CD8-positive, alpha-beta memory T cell (primary cell): ENCODE data around the gene OR6S1. TPM values are rescaled to one million over a fixed set of nuclear protein-coding genes. Genes with fewer than 3 reads are reported as not detected.

Experiments
- CTCF ChIA-PET: fragments of 350-600 bp; sonication (Branson Sonifier 250); formaldehyde crosslinking; loops from one replicate; lab custom pipeline; 2021; ENCODE audit warnings: antibody characterized with exemption; lab: Charles Lee
- POLR2A ChIA-PET: fragments of 350-600 bp; sonication (Branson Sonifier 250); formaldehyde crosslinking; loops from one replicate; lab custom pipeline; 2021; ENCODE audit warnings: antibody characterized with exemption; lab: Charles Lee
- DNase-seq, 5 donors: peaks; one replicate each; pipeline versions ENCODE4 v3.0.0 to v3.0.0-alpha.2; 2020 to 2022; ENCODE audit warnings: mixed read lengths in 1 of 5
- H3K27ac ChIP-seq: one replicate; pipeline ENCODE4 v1.7.0; 2013; ENCODE audit warnings: low read depth, mild to moderate bottlenecking, low read length, moderate library complexity
- H3K27me3 ChIP-seq: 2 replicates; pipeline ENCODE4 v1.7.0; 2013; ENCODE audit warnings: low read length, mild to moderate bottlenecking; ENCODE audit not compliant: insufficient read depth, poor library complexity, severe bottlenecking
- H3K36me3 ChIP-seq: 2 replicates; pipeline ENCODE4 v1.7.0; 2013; ENCODE audit warnings: mild to moderate bottlenecking, low read length, moderate library complexity; ENCODE audit not compliant: insufficient read depth
- H3K4me1 ChIP-seq: 2 replicates; pipeline ENCODE4 v1.7.0; 2013; ENCODE audit warnings: mild to moderate bottlenecking, low read length, moderate library complexity; ENCODE audit not compliant: insufficient read depth
- H3K4me3 ChIP-seq: 2 replicates; pipeline ENCODE4 v1.7.0; 2013; ENCODE audit warnings: mild to moderate bottlenecking, low read length
- H3K9me3 ChIP-seq: 2 replicates; pipeline ENCODE4 v1.7.0; 2013; ENCODE audit warnings: mild to moderate bottlenecking, low read length
- H3K27ac Mint-ChIP-seq, 8 donors: one replicate each; pipeline ENCODE4 v1.8.0; 2020 to 2021; ENCODE audit warnings: mixed read lengths in 8 of 8, mild to moderate bottlenecking in 6 of 8, inconsistent platforms in 3 of 8, moderate library complexity in 3 of 8
- H3K27me3 Mint-ChIP-seq, 2 donors: one replicate each; pipeline ENCODE4 v1.8.0; 2020 to 2021; ENCODE audit warnings: mixed read lengths in 2 of 2, mild to moderate bottlenecking in 1 of 2, moderate library complexity in 1 of 2
- H3K36me3 Mint-ChIP-seq, 3 donors: one replicate each; pipeline ENCODE4 v1.8.0; 2020 to 2021; ENCODE audit warnings: mixed read lengths in 3 of 3, inconsistent platforms in 1 of 3, mild to moderate bottlenecking in 1 of 3
- H3K4me1 Mint-ChIP-seq, 3 donors: one replicate each; pipeline ENCODE4 v1.8.0; 2020 to 2021; ENCODE audit warnings: mixed read lengths in 3 of 3, inconsistent platforms in 1 of 3, mild to moderate bottlenecking in 1 of 3
- H3K4me3 Mint-ChIP-seq, 7 donors: one replicate each; pipeline ENCODE4 v1.8.0; 2020 to 2021; ENCODE audit warnings: mixed read lengths in 7 of 7, mild to moderate bottlenecking in 6 of 7, moderate library complexity in 4 of 7, inconsistent platforms in 2 of 7
- H3K9me3 Mint-ChIP-seq, 5 donors: one replicate each; pipeline ENCODE4 v1.8.0; 2020 to 2022; ENCODE audit warnings: mixed read lengths in 5 of 5, mild to moderate bottlenecking in 3 of 5, moderate library complexity in 2 of 5, inconsistent platforms in 1 of 5
- polyA plus RNA-seq: library from polyadenylated mRNA; unstranded; fragments of 300-500 nt; fragmentation: Illumina TruSeq; gene quantifications from one replicate; pipeline ENCODE4 v1.2.3, GENCODE V29; 2021
- total RNA-seq, 2 experiments: library from RNA; stranded (reverse); gene quantifications; one replicate each; pipeline ENCODE4 v1.2.3, GENCODE V29; 2021

OR6S1 gene
- total and polyA plus RNA-seq, 3 experiments from 2014 or later, result not detected

DNA sequence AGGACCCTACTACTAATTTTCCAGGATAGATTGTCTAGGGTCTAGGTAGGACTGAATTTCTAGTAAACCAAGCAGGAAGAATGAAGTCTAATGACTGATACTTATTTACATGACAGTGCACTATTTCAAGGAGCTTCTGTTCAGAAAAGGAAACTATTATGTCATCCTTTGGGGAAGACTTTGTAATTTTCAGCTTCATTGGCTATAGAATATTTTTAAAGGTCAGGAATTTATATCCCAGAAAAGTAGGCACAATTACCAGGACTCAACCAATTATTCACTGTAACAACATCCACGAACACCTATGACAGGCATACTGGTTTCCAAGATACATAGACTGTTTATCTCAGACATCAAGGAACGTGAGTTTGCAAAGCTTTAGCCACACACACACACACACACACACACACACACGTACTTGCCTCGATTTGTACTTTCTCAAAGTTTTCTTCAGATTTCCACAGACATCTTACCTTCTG lies 23.2 kb downstream of the OR6S1 start:
- no peak for DNase-seq
- peak overlapping the region in 1 of 7 donors; percentile 12 for H3K4me3 Mint-ChIP-seq
- H3K4me1 Mint-ChIP-seq, result peaks cover 9 to 26% (median 23%) of the 10 kb centered on the region in 3 donors
- H3K9me3 ChIP-seq, result no peaks in the 10 kb centered on the region
- H3K9me3 Mint-ChIP-seq, result no peaks in the 10 kb centered on the region
- no peaks in the 10 kb centered on the region for H3K36me3 ChIP-seq
- peak overlapping the region in 1 of 8 donors; percentile 40 for H3K27ac Mint-ChIP-seq
- H3K27me3 ChIP-seq, result no peaks in the 10 kb centered on the region
- H3K4me1 ChIP-seq, result peaks cover 18% of the 10 kb centered on the region
- H3K36me3 Mint-ChIP-seq, result no peaks in the 10 kb centered on the region
- ChIA-PET POLR2A (no interaction called here), CTCF (no interaction called here)
- peaks cover 3 to 20% of the 10 kb centered on the region in 2 donors for H3K27me3 Mint-ChIP-seq
- H3K27ac ChIP-seq, result no peak overlapping the region
- no peak overlapping the region for H3K4me3 ChIP-seq

DNA sequence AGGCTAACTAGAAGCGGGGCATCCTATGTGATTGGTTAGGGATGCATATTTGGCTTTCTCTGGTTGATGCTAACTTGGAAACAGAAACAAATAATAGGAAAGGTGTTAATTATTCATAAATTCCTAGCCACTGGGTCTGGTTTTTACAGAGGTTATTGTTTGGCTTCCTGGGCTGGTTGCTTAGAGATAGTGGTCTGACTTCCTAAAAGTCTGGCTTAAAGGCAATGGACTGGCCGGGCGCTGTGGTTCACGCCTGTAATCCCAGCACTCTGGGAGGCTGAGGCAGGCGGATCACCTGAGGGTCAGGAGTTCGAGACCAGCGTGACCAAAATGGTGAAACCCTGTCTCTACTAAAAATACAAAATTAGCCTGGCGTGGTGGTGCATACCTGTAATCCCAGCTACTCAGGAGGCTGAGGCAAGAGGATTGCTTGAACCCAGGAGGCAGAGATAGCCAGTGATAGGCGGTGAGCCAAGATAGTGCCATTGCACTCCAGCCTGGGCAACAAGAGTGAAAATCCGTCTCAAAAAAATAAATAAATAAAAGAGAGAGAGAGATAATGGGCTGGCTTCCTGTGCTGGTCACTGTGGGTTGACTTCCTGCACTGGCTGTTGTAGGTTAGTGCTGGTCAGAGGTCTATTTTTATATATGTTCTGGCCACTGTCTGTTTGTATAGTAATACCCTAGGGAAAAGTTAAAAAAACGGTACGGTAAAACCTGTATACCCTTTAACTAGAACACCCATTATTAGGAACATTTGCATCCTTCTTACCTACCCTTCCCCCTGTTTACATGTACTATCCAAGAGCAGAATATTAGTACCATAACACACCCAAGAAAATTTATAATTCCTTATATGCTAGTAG lies 24.1 kb downstream of the OR6S1 start:
- no peaks in the 10 kb centered on the region for H3K36me3 Mint-ChIP-seq
- POLR2A ChIA-PET, result no interaction called here
- peaks cover 3 to 16% of the 10 kb centered on the region in 2 donors for H3K27me3 Mint-ChIP-seq
- Histone ChIP-seq H3K4me3 (no peak overlapping the region), H3K27me3 (no peaks in the 10 kb centered on the region), H3K4me1 (peaks cover 15% of the 10 kb centered on the region), H3K9me3 (no peaks in the 10 kb centered on the region), H3K27ac (no peak overlapping the region), H3K36me3 (no peaks in the 10 kb centered on the region)
- no peaks in the 10 kb centered on the region for H3K9me3 Mint-ChIP-seq
- CTCF ChIA-PET, result no interaction called here
- peak overlapping the region in 3 of 7 donors; percentile 12 to 35 (median 28) for H3K4me3 Mint-ChIP-seq
- no peak for DNase-seq
- H3K4me1 Mint-ChIP-seq, result peaks cover 0 to 19% (median 14%) of the 10 kb centered on the region in 3 donors
- peak overlapping the region in 2 of 8 donors; percentile 4 to 40 for H3K27ac Mint-ChIP-seq

DNA sequence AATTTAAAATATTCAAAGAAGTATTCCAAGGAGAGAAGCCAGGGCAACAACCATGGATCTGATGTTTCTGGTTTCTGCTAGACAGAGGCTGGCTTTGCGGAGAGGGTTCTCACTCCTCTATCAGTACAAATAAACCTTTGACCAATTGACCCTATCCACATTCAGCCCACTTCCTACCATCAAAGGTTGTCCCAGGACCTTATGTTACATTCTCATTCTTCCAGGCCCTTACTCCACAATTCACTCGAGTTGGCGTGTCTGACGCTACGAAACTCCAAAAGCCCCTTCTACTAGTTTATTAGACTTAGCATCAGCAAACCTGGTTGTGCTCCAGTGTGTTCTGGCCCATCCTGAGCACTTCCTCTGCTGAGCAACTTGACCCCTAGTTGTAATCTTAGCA lies 25.5 kb downstream of the OR6S1 start:
- H3K4me1 Mint-ChIP-seq, result peaks cover 0 to 19% (median 12%) of the 10 kb centered on the region in 3 donors
- POLR2A ChIA-PET, result no interaction called here
- no peaks in the 10 kb centered on the region for H3K27me3 ChIP-seq
- DNase-seq, result no peak
- peaks cover 23% of the 10 kb centered on the region for H3K4me1 ChIP-seq
- peak overlapping the region in 1 of 7 donors; percentile 38 for H3K4me3 Mint-ChIP-seq
- H3K9me3 ChIP-seq, result no peaks in the 10 kb centered on the region
- peaks cover 3 to 8% of the 10 kb centered on the region in 2 donors for H3K27me3 Mint-ChIP-seq
- no peak overlapping the region for H3K27ac ChIP-seq
- no peaks in the 10 kb centered on the region for H3K36me3 Mint-ChIP-seq
- no peak overlapping the region for H3K4me3 ChIP-seq
- no peaks in the 10 kb centered on the region for H3K9me3 Mint-ChIP-seq
- CTCF ChIA-PET, result no interaction called here
- H3K36me3 ChIP-seq, result no peaks in the 10 kb centered on the region
- no peak overlapping the region for H3K27ac Mint-ChIP-seq

DNA sequence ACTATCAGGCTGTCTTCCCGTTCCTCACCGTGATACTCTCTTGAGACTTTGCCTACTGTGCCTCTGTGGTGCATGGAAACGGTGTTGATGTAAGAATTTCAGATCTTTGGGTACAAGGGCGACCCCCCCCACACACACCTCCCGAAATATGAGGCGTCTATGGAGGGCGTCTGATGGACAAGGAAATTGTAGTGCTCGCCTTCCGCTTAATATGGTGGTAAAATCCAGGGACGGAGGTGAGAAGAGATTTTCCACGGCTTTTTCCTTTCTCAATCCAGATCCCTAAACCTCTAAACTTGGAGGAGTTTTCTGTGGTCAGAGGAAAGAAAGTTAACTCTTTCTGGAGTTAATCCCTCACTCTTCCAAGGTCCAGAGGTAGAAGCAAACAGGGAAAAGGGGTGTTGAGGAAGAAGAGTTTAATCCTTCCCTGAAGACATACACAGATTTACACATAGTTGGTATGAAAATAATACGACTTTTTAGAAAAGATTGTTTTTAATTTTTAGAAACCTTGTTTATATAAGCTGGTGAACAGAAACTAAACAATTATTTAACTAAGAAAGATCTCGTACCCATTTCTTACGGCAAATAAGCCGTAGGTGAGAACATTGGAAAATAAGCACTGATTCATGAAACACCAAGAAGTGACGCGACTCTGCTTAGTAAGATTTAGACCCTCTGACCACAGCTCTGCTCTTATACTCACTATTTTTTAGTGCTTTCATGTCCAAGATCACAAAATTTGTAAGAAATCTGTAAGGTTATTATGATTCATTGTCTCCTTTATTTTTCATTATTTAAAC lies 27.3 kb downstream of the OR6S1 start:
- peak overlapping the region; percentile 21 for H3K27ac ChIP-seq

DNA sequence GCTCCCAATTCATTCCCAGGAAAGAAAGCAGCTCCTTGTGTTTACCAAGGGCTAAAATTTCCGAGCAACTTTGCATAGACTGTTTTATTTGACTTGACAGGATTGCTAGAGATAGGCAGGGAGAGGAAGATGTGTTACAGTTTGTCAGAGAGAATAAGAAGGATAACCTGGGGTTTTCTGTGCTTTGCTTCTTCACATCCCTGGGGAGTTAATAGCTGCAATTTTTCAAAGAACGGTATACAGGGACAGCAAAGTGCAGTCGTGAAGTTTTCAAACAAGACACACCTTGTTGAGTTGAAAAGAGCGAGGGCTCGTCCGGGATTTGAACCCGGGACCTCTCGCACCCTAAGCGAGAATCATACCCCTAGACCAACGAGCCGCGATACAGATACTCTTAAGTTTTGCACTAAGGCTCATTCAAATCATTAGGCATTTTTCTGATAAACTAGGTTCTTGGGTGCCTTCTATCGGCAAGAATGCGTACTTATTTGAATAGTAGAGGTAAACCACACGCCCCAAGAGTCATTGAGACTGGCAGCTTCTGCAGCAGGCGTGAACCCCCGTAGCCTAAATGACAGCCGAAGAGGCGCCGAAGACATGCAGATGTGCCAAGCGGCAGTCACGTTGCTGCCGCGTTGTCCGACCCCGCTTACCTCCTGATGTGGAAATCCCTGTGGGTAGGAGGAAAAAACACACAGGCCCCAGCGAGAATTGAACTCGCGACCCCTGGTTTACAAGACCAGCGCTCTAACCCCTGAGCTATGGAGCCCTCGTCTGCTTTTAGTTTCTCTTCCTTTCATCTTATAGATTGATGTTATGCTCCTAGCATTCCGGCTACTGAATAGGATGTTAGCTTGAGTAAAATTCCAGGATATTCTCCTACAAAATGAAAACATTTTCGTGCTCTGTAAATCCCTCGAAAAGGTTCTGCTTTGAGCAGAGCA lies 28.1 kb downstream of the OR6S1 start:
- no peaks in the 10 kb centered on the region for H3K9me3 Mint-ChIP-seq
- Histone ChIP-seq H3K4me1 (peaks cover 34% of the 10 kb centered on the region), H3K27me3 (no peaks in the 10 kb centered on the region), H3K27ac (no peak overlapping the region), H3K4me3 (peak overlapping the region; percentile 78), H3K36me3 (no peaks in the 10 kb centered on the region), H3K9me3 (no peaks in the 10 kb centered on the region)
- no peak overlapping the region for H3K4me3 Mint-ChIP-seq
- H3K27me3 Mint-ChIP-seq, result peaks cover 0 to 3% of the 10 kb centered on the region in 2 donors
- POLR2A ChIA-PET, result interaction anchor here (0.7 to 2.3 kb wide), 10 partner anchors 13 to 271 kb away, joined by 3 to 31 read pairs (median 3); partner anchors contain the start of genes APEX1, OSGEP, PARP2 and PIP4P1
- no peaks in the 10 kb centered on the region for H3K36me3 Mint-ChIP-seq
- no peak overlapping the region for H3K27ac Mint-ChIP-seq
- CTCF ChIA-PET, result interaction anchor here (0.7 to 3.1 kb wide), 19 partner anchors 9 to 286 kb away, joined by 3 to 34 read pairs (median 4); partner anchors contain the start of genes CCNB1IP1, PARP2 and TEP1
- DNase-seq, result peak; percentile 66 to 93 (median 92)
- peaks cover 0 to 18% (median 12%) of the 10 kb centered on the region in 3 donors for H3K4me1 Mint-ChIP-seq

More for the DNA sequence above, 27.3 kb downstream of the OR6S1 start:
- ChIA-PET POLR2A (interaction anchor here (0.9 to 2.3 kb wide), 6 partner anchors 17 to 272 kb away, joined by 3 to 31 read pairs (median 6); partner anchors contain the start of genes PARP2, PNP and RNASE4), CTCF (interaction anchor here (0.7 to 3.1 kb wide), 13 partner anchors 8 to 287 kb away, joined by 3 to 34 read pairs (median 10); partner anchors contain the start of genes CCNB1IP1, PARP2 and TEP1)
- H3K27me3 ChIP-seq, result no peaks in the 10 kb centered on the region
- Mint-ChIP-seq H3K27me3 (peaks cover 3 to 8% of the 10 kb centered on the region in 2 donors), H3K27ac (peak overlapping the region in 1 of 8 donors; percentile 8), H3K9me3 (no peaks in the 10 kb centered on the region), H3K36me3 (no peaks in the 10 kb centered on the region), H3K4me1 (peaks cover 0 to 19% (median 12%) of the 10 kb centered on the region in 3 donors), H3K4me3 (no peak overlapping the region)
- peaks cover 34% of the 10 kb centered on the region for H3K4me1 ChIP-seq
- no peaks in the 10 kb centered on the region for H3K36me3 ChIP-seq
- H3K4me3 ChIP-seq, result peak overlapping the region; percentile 78
- no peak for DNase-seq
- no peaks in the 10 kb centered on the region for H3K9me3 ChIP-seq

DNA sequence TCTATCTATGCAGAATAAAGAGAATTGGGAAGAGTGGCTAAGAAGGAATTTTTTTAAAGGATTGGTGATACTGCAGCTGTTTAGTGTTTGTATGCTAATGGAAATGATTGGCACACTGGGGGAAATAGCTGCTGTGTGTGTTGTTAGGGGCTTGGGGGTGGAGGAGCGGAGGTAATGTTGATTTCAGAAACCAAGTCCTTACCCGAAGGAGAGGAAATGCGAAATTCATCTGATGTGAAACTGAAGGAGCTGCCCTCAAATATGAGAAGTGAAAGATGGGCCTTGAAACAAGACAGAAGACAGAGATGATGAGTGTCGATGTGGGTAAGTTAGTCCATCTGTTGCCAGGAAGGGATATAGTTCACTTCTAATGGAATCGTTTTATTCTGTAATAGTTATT lies 29.1 kb downstream of the OR6S1 start:
- peak in 1 of 5 donors; percentile 42 for DNase-seq
- Mint-ChIP-seq H3K27me3 (peaks cover 0 to 3% of the 10 kb centered on the region in 2 donors), H3K4me1 (peaks cover 0 to 10% (median 9%) of the 10 kb centered on the region in 3 donors), H3K27ac (no peak overlapping the region), H3K9me3 (no peaks in the 10 kb centered on the region), H3K4me3 (no peak overlapping the region), H3K36me3 (no peaks in the 10 kb centered on the region)
- Histone ChIP-seq H3K9me3 (no peaks in the 10 kb centered on the region), H3K4me3 (no peak overlapping the region), H3K36me3 (no peaks in the 10 kb centered on the region), H3K4me1 (peaks cover 34% of the 10 kb centered on the region), H3K27me3 (no peaks in the 10 kb centered on the region), H3K27ac (no peak overlapping the region)
- ChIA-PET POLR2A (interaction anchor here (0.7 to 2.3 kb wide), 4 partner anchors 14 to 270 kb away, joined by 3 to 31 read pairs (median 10); partner anchors contain the start of genes PARP2 and RNASE4), CTCF (interaction anchor here (0.9 to 3.1 kb wide), 11 partner anchors 10 to 285 kb away, joined by 3 to 34 read pairs (median 13); partner anchors contain the start of genes CCNB1IP1, PARP2 and TEP1)
